Stimulated activated CD8-positive, alpha-beta memory T cell treated with anti-CD3 and anti-CD28 coated beads, Interleukin-4, amount 100 ng/mL, for 24 hours (primary cell): Measurements from ENCODE around the gene TMEM176B.

Source experiments
- DNase-seq: peaks from one replicate; pipeline ENCODE4 v3.0.0-alpha.2; 2020; ENCODE audit warnings: low read depth

Gene TMEM176B

GRCh38 chr7:150799741-150800580 lies at the start of gene TMEM176B:
Gene TMEM176B (minus strand): TSS chr7:150800364. CDS start chr7:150796569, 3,795 bp downstream.
- no peak for DNase-seq

- no peak for DNase-seq
Measured at GRCh38 chr7:150849204-150849775, 49.1 kb upstream of the TMEM176B start.

- no peak for DNase-seq
Measured at GRCh38 chr7:150848561-150849115, 48.5 kb upstream of the TMEM176B start.

- no peak for DNase-seq
Measured at GRCh38 chr7:150848111-150848510, 47.9 kb upstream of the TMEM176B start.

- no peak for DNase-seq
Measured at GRCh38 chr7:150847536-150847935, 47.4 kb upstream of the TMEM176B start.

GRCh38 chr7:150846291-150847115 lies 46.3 kb upstream of the TMEM176B start:
- DNase-seq: no peak

GRCh38 chr7:150845421-150845861 lies 45.3 kb upstream of the TMEM176B start:
- DNase-seq: no peak

GRCh38 chr7:150842716-150843115 lies 42.6 kb upstream of the TMEM176B start:
- no peak for DNase-seq

- DNase-seq: no peak
Measured at GRCh38 chr7:150842018-150842417, 41.9 kb upstream of the TMEM176B start.

- DNase-seq: no peak
Measured at GRCh38 chr7:150838965-150839650, 38.9 kb upstream of the TMEM176B start.

- no peak for DNase-seq
Measured at GRCh38 chr7:150835702-150836280, 35.6 kb upstream of the TMEM176B start.

- DNase-seq: no peak
Measured at GRCh38 chr7:150835019-150835418, 34.9 kb upstream of the TMEM176B start.

GRCh38 chr7:150831851-150832250 lies 31.7 kb upstream of the TMEM176B start:
- DNase-seq: no peak

- DNase-seq: no peak
Measured at GRCh38 chr7:150830937-150831336, 30.8 kb upstream of the TMEM176B start.

- no peak for DNase-seq
Measured at GRCh38 chr7:150829426-150829825, 29.3 kb upstream of the TMEM176B start.

GRCh38 chr7:150828384-150828783 lies 28.2 kb upstream of the TMEM176B start:
- no peak for DNase-seq

GRCh38 chr7:150826061-150826849 lies 26.1 kb upstream of the TMEM176B start:
- DNase-seq: no peak

GRCh38 chr7:150824379-150825177 lies 24.4 kb upstream of the TMEM176B start:
- no peak for DNase-seq

GRCh38 chr7:150823484-150824126 lies 23.4 kb upstream of the TMEM176B start:
- no peak for DNase-seq
